ENCODE results near the gene SIX5.
A peak's percentile ranks its signal among the peaks of the same experiment; 100 is the strongest.

SIX5 gene

GRCh38 chr19:45792470-45793177 is 23.6 kb upstream of the SIX5 start, which contains the start of gene DMWD:
Gene DMWD (minus strand): TSS chr19:45792845. CDS start chr19:45792756, 89 bp downstream.
- peak; percentile 99 for DNase-seq

DNA sequence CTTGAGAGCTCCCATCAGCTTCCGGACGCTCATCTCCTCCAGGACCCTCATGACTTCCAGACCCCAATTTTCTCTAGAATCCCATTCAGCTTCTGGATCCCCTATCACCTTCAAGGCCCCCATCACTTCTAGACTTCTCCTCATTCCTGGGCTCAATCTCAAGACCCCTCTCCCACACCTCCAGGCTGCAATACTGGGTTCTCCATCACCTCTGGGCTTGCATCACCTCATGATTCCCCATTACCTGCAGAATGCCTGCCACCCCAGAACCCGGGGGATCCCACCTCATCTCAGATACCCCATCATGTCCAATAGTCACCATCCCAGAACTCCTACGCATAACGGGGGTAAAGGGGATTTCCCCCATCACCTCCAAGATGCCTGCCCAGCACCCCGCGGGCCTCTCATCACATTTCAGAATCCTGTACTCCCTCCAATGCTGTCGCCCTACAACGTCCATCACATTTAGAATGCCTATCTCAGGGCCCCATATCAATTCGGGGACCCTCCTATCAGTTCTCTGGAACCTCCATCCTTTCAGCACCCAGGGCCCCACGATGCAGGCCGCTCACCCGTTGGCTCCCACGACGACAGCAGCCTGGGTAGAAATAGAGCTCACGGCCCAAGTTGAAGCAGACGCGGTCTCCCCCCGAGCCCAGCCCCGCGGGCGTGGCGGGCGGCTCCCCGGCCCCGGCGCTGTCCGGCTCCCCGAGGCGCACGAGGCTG is 22.9 kb upstream of the SIX5 start:
- no peak for DNase-seq

GRCh38 chr19:45790942-45791341 is 21.9 kb upstream of the SIX5 start:
- peak; percentile 74 for DNase-seq

DNA sequence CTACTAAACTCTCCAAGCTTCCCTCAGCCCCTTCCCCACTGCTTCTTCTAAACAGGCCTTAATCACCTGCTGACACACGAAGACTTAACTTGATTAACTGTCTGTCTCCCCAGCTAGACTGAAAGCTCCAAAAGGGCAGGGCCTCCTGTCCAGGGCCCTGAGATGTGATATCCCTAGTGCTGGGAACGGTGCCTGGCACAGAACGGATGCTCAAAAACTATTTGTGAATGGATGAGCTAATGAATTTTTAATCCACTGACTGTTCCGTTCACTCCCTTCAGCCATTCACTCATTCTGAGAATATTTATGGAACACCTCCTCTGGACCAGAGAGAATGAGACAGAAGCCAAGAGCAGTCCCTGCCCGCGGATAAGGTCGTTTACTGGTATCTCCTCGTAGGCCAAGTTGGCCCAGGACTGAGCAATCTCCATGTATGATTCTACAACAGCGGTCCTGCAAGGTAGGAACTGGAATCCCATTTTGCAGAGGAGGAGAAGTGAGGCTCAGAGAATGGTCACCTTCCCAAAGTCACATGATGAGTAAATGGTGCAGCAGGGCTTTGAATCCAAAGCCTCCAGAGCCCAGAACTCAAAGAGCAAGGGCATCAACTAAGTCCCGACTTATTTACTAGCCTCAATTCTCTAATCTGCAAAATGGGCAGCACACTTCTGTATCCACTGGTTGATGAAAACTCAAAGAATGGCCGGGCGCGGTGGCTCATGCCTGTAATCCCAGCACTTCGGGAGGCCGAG is 20.2 kb upstream of the SIX5 start:
- DNase-seq, result no peak

DNA sequence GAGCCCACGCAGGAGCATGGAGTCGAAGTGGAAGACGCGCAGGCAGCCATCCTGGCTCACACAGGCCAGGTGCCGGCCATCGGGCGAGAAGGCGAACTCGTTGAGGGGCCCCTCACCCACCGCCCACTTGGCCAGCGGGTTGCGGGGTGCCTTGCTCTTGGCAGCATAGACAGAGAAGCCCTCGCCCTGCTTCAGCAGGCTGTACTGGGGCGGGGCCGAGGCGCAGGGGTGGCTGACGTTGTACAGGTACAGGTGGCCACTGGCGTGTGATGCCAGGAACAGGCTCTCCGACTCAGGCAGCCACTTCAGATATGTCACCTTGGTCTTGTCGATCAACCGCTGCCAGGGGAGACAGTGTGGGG is 17.5 kb upstream of the SIX5 start:
- no peak for DNase-seq

DNA sequence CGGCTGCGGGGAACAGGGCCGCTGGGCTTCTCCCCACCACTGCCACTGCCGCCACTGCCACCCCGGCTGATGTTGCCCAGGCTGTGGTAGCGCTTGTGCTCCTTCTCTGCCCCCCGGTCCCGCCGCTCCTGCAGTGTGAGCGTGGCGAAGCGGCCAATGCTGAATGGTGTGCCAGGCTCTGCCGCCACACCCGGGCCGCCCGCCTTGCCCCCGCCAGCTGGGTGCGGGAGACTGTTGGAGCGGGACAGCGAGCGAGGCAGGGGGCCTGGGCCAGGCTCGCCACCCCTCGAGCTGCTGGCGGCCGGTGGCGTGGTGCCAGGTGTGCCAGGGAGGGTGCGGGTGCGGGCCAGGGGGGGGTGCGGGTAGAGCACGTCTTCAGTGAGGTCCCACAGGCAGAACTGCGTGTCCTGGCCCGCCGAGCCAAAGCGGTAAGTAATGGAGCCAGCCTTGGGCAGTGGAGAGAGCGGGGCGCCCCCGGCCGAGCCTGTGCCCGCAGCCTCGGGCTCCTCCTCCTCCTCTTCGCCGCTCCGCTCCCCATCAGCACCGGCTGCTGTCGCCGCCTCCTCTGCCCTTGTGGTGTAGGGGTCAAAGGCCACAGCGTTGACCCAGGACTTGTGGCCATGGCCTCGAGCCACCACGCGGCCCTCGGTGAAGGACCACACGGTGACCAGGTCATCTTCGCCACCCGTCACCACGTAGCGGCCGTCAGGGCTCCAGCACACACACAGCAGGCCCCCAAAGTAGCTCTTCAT is 16.9 kb upstream of the SIX5 start:
- DNase-seq, result no peak

DNA sequence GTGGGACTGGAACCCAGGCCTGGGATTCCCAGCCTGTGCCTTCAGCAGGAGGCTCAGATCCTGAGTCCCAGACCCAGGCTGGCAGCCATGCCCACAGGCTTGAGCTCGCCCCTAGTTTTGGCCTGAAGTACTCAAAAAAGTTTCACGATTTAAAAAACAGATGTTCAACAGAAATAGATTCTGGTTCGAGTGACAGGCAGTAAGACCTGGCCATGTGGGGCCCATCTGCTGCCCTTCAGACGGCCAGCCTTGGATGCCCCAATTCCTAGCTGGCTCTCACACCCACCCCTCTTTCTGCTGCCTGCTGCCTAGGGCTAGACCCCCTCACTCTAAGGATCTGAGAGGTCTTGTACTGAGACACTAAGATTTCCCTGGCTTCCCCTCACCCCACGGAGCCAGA is 16.0 kb upstream of the SIX5 start:
- no peak for DNase-seq

DNA sequence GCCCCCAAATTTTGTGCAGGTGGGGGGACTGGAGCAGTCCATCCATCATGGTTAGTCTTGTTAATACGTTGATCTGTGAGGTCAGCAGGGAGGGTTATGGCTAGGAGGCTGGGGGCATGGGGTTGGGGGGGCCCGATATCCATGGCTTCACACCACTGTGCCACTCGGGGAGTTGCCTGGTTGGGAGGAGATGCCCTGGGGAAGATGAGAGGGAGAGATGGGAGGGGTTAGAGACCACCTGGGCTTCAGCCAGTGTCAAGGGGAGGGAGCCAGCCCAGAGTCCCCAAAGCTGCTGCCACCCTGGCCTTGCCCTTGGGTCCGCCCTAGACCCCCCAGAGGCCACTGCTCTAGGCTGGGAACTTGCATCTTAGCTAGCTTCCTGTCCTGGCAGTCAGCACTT is 15.0 kb upstream of the SIX5 start:
- DNase-seq, result no peak

DNA sequence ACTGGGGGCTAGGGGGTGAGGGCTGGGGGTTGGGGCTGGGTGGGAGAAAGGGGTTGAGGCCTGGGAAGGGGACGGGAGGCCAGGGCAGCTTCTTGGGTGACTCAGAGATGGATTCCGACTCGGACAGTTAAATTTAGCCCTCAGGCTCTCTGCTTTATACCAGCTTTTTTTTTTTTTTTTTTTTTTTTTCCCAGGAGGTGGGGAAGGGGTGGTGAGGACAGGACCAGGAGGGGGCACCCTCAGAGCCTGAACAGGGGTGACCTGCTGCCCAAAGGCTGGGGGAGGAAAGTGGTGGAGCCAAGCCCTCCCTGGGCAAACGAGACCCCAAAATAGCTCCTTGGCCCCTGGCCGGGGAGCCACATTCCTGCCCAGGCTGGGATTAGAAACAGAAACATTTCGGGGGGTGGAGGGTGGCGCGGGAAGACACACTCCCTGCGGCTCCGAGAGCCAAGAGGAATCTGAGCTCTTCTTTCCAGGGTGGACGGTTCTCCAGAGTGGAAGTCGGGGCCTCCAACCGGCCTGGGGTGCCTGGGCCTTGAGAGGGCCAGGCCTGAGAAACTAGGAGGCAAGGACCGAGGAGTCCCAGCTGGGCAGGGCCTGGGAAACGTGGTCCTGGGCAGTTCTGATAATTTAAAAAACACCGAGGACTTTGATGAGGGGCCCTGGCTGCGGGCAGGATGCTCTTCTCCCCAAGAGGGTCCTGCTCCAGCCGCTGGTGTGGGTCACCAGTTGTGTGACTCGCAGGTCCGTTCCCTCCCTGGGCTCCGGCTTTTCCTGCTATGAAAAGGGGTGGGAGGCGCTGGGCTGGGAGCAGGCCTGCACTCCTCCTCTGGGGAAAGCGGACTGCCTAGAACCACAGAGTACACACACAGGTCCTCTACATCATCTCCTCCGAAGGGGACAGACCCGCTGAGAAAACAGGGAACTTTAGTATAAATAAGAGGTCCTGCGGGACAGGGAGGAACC is 14.1 kb upstream of the SIX5 start:
- no peak for DNase-seq

DNA sequence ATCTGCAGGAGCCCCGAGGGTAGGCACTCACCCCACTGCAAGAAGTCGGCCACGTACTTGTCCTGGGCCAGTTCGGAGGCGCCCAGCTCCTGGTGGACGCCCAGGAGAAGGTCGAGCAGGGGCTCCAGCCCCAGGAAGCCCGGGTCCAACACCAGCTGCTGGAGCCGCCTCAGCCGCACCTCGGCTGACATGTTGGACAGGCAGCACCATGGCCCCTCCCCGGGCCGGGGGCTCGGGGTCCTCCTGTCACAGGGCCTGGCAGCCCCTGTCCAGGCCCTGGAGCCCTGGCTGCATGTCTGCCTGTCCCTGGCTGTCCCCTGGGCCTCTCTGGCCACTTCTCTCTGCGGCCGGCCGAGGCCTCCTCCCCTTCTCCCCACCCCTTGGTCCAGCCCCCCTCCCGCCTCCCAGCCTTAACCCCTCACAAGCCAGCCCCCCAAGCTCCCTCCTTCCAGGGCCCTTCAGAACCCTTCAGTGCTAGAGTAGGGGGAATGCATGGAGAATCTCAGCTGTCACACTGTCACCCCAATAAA is 13.2 kb upstream of the SIX5 start, which contains the start of gene DMPK:
TSS of gene DMPK (minus strand) at position 329 of the 530 bp plus-strand sequence. CDS start at position 191, 138 bp downstream.
- no peak for DNase-seq

GRCh38 chr19:45781214-45782161 is 12.4 kb upstream of the SIX5 start:
- no peak for DNase-seq

DNA sequence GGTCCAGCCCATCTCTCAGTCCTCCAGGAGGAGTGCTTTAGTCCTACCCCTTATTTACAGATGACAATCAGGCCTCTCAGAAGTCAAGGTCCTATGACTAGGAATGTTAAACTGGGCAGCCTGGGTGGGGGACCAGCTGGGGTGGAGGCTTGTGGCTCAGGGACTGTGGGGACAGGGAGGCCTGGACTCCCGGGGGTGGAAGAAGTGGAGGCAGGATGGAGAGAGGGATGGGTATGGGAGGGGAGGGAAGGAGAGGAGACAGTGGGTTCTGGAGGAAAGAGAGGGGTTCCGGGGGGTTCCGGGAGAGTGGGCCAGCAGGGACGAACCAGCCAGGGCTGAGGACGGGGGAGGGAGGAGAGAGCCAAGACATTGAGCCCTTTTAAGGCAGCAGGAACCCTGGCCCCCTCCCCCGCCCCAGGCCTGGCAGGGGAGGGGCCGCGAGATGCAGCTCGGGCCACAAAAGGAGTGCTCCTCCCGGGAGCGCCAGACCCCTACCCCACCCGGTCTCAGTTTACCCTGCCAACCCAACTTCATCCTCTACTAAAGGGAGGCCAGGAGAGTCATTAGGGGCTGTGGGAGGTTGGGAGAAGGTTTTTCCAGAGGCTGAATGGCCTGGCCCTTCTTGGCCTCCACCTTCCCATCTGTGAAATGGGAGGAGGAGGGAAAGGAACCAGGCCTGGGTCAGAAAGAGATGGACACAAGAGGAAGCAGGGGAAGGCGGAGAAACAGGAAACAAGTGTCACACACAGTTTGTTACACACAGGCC is 11.6 kb upstream of the SIX5 start:
- DNase-seq, result no peak

GRCh38 chr19:45780146-45780447 is 11.0 kb upstream of the SIX5 start:
- DNase-seq, result no peak

DNA sequence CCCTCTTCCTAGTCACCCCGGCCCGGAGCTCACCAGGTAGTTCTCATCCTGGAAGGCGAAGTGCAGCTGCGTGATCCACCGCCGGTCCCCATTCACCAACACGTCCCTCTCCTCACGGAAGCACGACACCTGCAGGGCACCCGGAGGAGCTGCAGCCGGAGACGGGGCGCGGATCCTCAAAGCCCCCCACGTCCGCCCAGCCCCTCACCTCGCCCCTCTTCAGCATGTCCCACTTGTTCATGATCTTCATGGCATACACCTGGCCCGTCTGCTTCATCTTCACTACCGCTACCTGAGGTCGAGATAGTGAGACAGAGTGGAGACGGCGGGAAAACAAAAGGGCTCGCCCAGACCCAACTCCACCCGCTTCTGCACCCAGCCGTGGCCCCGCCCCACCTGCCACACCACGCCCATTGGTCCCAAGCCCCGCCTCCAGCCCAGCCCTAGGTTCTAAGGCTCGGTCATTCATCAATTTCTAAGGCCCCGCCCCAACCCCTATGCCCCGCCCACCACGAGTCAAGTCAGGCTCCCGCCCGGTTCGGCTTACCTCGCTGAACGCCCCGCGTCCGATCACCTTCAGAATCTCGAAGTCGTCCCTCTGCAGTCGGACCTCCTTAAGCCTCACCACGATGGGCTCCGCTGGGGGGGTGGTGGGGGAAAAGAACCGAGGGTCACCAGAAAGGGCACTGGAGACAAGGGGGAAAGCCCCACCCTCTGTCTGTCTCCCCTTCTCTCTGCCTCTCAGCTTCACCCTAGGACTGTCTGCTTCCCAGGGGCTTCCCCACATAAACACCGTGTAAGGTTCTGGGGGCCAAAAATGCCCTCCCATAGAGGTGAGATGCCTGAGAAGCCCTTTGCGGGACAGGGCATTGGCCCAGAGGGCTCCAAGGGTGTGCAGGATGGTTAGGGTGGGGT is 10.4 kb upstream of the SIX5 start:
- peak; percentile 98 for DNase-seq

GRCh38 chr19:45778010-45778661 is 9.1 kb upstream of the SIX5 start:
- DNase-seq, result no peak

DNA sequence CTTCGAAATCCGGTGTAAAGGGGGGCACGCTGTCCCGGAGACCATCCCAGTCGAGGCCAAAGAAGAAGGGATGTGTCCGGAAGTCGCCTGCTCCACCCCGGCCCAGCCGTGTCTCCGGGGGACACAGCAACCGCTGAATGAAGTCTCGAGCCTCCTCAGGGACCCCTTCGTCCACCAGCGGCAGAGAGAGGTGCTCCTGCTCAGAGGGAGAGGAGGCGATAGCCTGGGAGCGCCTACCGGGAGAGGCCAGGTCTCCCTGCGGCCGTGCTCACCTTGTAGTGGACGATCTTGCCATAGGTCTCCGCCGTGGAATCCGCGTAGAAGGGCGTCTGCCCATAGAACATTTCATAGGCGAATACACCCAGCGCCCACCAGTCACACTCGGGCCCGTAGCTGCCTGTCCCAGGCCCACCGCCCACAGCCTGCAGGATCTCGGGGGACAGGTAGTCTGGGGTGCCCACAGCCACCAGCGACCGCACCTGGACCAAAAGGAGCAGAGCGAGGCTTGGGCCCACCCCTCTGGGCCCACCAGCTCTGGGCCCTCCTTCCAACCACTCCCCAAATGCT is 8.4 kb upstream of the SIX5 start:
- no peak for DNase-seq

GRCh38 chr19:45774765-45775164 is 5.7 kb upstream of the SIX5 start:
- DNase-seq, result no peak

DNA sequence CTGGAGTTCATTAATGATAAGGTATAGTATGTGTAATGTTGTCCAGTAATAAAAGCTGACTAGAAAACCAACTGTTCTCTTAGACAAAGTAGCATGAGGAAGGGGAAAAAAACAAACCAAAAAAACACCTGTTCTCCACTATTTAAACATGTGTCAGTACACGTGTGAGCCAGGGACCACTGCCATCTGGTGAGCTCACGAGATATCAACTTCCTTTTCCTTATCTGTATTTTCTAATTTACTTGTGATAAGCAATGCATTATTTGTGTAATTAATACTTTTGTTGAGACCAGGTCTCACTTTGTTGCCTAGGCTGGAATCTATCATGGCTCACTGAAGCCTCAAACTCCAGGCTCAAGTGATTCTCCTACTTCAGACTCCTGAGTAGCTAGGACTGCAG is 4.3 kb upstream of the SIX5 start:
- peak; percentile 18 for DNase-seq

All from OCI-M1 (cell line).